NCI-H2081 treated with DMSO at 0.1 percent for 48 hours (cell line): ENCODE measurements around the gene RDH12.
"Not testable (repeated sequence)": the region's sequence is repeated elsewhere in the genome, so short reads cannot be mapped to it uniquely, and the experiment has no call there.

Experiments
- DNase-seq: peaks from one replicate; lab custom pipeline; 2025; lab: John Stamatoyannopoulos, UW

Gene RDH12

GRCh38 chr14:67701492-67701891, at the start of gene RDH12:
Gene RDH12 (plus strand): TSS chr14:67701886. CDS start chr14:67722643, 20,757 bp downstream.
- DNase-seq, result not testable (repeated sequence)

GRCh38 chr14:67652189-67652588, 49.5 kb upstream of the RDH12 start:
- no peak for DNase-seq

GRCh38 chr14:67653651-67654280, 47.9 kb upstream of the RDH12 start:
- no peak for DNase-seq

- no peak for DNase-seq
Observed at GRCh38 chr14:67663633-67664032, 38.1 kb upstream of the RDH12 start.

GRCh38 chr14:67665868-67666267, 35.8 kb upstream of the RDH12 start:
- DNase-seq, result no peak

- peak; percentile 7 for DNase-seq
Observed at GRCh38 chr14:67666750-67667449, 34.8 kb upstream of the RDH12 start.

- no peak for DNase-seq
Observed at GRCh38 chr14:67668559-67668958, 33.1 kb upstream of the RDH12 start.

- no peak for DNase-seq
Observed at GRCh38 chr14:67673451-67673850, 28.2 kb upstream of the RDH12 start.

GRCh38 chr14:67674139-67674479, 27.6 kb upstream of the RDH12 start:
- no peak for DNase-seq

GRCh38 chr14:67674480-67675218, 27.0 kb upstream of the RDH12 start, which contains the start of gene VTI1B:
Gene VTI1B (minus strand): TSS chr14:67674632. CDS start chr14:67674489, 143 bp downstream.
- peak; percentile 11 for DNase-seq

- DNase-seq, result no peak
Observed at GRCh38 chr14:67675219-67675582, 26.5 kb upstream of the RDH12 start.

GRCh38 chr14:67679006-67679405, 22.7 kb upstream of the RDH12 start:
- no peak for DNase-seq

- DNase-seq, result no peak
Observed at GRCh38 chr14:67680121-67680602, 21.5 kb upstream of the RDH12 start.

- DNase-seq, result no peak
Observed at GRCh38 chr14:67680941-67681340, 20.7 kb upstream of the RDH12 start.

- no peak for DNase-seq
Observed at GRCh38 chr14:67683842-67684241, 17.8 kb upstream of the RDH12 start.

- DNase-seq, result no peak
Observed at GRCh38 chr14:67690011-67690410, 11.7 kb upstream of the RDH12 start.

GRCh38 chr14:67694791-67695393, 6.8 kb upstream of the RDH12 start:
- peak; percentile 63 for DNase-seq

- peak; percentile 72 for DNase-seq
Observed at GRCh38 chr14:67695394-67695949, 6.2 kb upstream of the RDH12 start, which contains the start of gene RDH11. Gene RDH11 (minus strand): TSS chr14:67695764. CDS start chr14:67695703, 61 bp downstream.

- DNase-seq, result no peak
Observed at GRCh38 chr14:67697006-67697405, 4.7 kb upstream of the RDH12 start.

GRCh38 chr14:67698179-67698578, 3.5 kb upstream of the RDH12 start:
- DNase-seq, result no peak

- no peak for DNase-seq
Observed at GRCh38 chr14:67703997-67704396, 2.3 kb downstream of the RDH12 start.

GRCh38 chr14:67704484-67705089, 2.9 kb downstream of the RDH12 start:
- peak; percentile 31 for DNase-seq
